Measurements from ENCODE around the gene IL27RA.
A peak's percentile ranks its signal among the peaks of the same experiment; 100 is the strongest.

Gene IL27RA

GRCh38 chr19:14072535-14073260, 41.1 kb downstream of the IL27RA start, which contains the start of gene MISP3:
TSS of gene MISP3 (plus strand) at chr19:14072786. CDS start at chr19:14073310, 524 bp downstream.
- TF ChIP-seq ZBTB7A (IDR thresholded peaks at IDR 0.05; ENCODE audit: low read depth) (peak; percentile 16), FOXM1 (IDR thresholded peaks at IDR 0.05; ENCODE audit: borderline replicate concordance, low read depth) (no peak), CEBPB (IDR thresholded peaks at IDR 0.05) (no peak)

- no peak for TF ChIP-seq EP300 (IDR thresholded peaks at IDR 0.05; ENCODE audit: borderline replicate concordance)
- TF ChIP-seq TEAD4 (IDR thresholded peaks at IDR 0.05) = no peak
- no peak; the same call in none of the 2 replicates for TF ChIP-seq ZBTB7A (IDR thresholded peaks at IDR 0.05; ENCODE audit: low read depth)
Measured at GRCh38 chr19:14073261-14073924, 41.8 kb downstream of the IL27RA start.

GRCh38 chr19:14073925-14074838, 42.6 kb downstream of the IL27RA start:
- 0 out of 2 replicates have a peak, but pooled peaks have one; percentile 22 for TF ChIP-seq NFIC (IDR thresholded peaks at IDR 0.05)
- no peak for TF ChIP-seq FOXM1 (IDR thresholded peaks at IDR 0.05; ENCODE audit: borderline replicate concordance, low read depth)

DNA sequence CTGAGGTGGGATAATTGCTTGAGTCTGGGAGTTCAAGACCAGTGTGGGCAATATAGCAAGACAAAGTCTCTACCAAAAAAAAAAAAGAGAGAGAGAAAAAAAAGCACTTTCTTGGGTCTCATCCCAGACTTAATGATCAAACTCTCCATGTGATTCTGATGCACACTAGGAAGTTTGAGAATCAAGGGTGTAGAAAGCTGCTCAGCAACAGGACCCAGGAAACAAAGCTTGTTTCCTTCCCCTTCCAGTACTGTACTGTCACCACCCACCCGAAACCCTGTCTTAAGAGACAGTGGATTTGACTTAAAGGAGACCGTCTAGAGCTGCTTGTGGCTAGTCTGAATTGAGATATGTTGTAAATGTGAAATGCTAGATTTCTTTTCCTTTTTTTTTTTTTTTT, 46.8 kb downstream of the IL27RA start:
- TF ChIP-seq TCF12 (IDR thresholded peaks at IDR 0.05; ENCODE audit: low read depth) = no peak
- TF ChIP-seq ZBTB7A (IDR thresholded peaks at IDR 0.05; ENCODE audit: low read depth) = no peak

GRCh38 chr19:14080887-14081796, 49.6 kb downstream of the IL27RA start:
- TF ChIP-seq EGR1 (IDR thresholded peaks at IDR 0.05) = peak; percentile 43; the same call in 1 of the 2 replicates
- no peak for TF ChIP-seq REST (IDR thresholded peaks at IDR 0.05; ENCODE audit: low read depth)
- TF ChIP-seq MAX (IDR thresholded peaks at IDR 0.05) = 0 out of 2 replicates have a peak, but pooled peaks have one; percentile 42
- peak; percentile 75 for TF ChIP-seq TAF1 (IDR thresholded peaks at IDR 0.05; ENCODE audit: low read depth)
- TF ChIP-seq NFIC (IDR thresholded peaks at IDR 0.05) = no peak
- TF ChIP-seq TEAD4 (IDR thresholded peaks at IDR 0.05) = peak; percentile 65
- TF ChIP-seq FOXM1 (IDR thresholded peaks at IDR 0.05; ENCODE audit: borderline replicate concordance, low read depth) = peak; percentile 55; the same call in 1 of the 2 replicates
- no peak for TF ChIP-seq RAD21 (IDR thresholded peaks at IDR 0.05; ENCODE audit: low read depth)
- TF ChIP-seq ZBTB7A (IDR thresholded peaks at IDR 0.05; ENCODE audit: low read depth) = no peak
- peak; percentile 62 for TF ChIP-seq TCF12 (IDR thresholded peaks at IDR 0.05; ENCODE audit: low read depth)
- peak; percentile 44; the same call in 1 of the 2 replicates for TF ChIP-seq CREB1 (IDR thresholded peaks at IDR 0.05; ENCODE audit: low read depth)
- TF ChIP-seq, protein P1, sequence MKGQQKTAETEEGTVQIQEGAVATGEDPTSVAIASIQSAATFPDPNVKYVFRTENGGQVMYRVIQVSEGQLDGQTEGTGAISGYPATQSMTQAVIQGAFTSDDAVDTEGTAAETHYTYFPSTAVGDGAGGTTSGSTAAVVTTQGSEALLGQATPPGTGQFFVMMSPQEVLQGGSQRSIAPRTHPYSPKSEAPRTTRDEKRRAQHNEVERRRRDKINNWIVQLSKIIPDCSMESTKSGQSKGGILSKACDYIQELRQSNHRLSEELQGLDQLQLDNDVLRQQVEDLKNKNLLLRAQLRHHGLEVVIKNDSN (IDR thresholded peaks at IDR 0.05) = peak; percentile 43
- peak; percentile 48; the same call in 1 of the 2 replicates for TF ChIP-seq YY1 (IDR thresholded peaks at IDR 0.05; ENCODE audit: low read depth)
- 0 out of 2 replicates have a peak, but pooled peaks have one; percentile 15 for TF ChIP-seq CEBPB (IDR thresholded peaks at IDR 0.05)

GRCh38 chr19:14081797-14082674, 50.5 kb downstream of the IL27RA start:
- TF ChIP-seq CREB1 (IDR thresholded peaks at IDR 0.05; ENCODE audit: low read depth) (no peak), RAD21 (IDR thresholded peaks at IDR 0.05; ENCODE audit: low read depth) (no peak), NFIC (IDR thresholded peaks at IDR 0.05) (no peak), EGR1 (IDR thresholded peaks at IDR 0.05) (peak; percentile 51; the same call in 1 of the 2 replicates), FOXM1 (IDR thresholded peaks at IDR 0.05; ENCODE audit: borderline replicate concordance, low read depth) (no peak), ZBTB7A (IDR thresholded peaks at IDR 0.05; ENCODE audit: low read depth) (peak; percentile 77)

- TF ChIP-seq NFIC (IDR thresholded peaks at IDR 0.05) (no peak), RAD21 (IDR thresholded peaks at IDR 0.05; ENCODE audit: low read depth) (no peak), CREB1 (IDR thresholded peaks at IDR 0.05; ENCODE audit: low read depth) (no peak), TAF1 (IDR thresholded peaks at IDR 0.05; ENCODE audit: low read depth) (no peak)
Measured at GRCh38 chr19:14082675-14082960, 51.1 kb downstream of the IL27RA start.
